Measurements from ENCODE around the gene CST7. TPM values are rescaled to one million over a fixed set of nuclear protein-coding genes. Genes with fewer than 3 reads are reported as not detected.

CST7 gene
- total and polyA plus RNA-seq, 2 of the 13 experiments (the other 11 are each of a cell fraction or from before 2014, with no cell fraction given): not detected

DNA sequence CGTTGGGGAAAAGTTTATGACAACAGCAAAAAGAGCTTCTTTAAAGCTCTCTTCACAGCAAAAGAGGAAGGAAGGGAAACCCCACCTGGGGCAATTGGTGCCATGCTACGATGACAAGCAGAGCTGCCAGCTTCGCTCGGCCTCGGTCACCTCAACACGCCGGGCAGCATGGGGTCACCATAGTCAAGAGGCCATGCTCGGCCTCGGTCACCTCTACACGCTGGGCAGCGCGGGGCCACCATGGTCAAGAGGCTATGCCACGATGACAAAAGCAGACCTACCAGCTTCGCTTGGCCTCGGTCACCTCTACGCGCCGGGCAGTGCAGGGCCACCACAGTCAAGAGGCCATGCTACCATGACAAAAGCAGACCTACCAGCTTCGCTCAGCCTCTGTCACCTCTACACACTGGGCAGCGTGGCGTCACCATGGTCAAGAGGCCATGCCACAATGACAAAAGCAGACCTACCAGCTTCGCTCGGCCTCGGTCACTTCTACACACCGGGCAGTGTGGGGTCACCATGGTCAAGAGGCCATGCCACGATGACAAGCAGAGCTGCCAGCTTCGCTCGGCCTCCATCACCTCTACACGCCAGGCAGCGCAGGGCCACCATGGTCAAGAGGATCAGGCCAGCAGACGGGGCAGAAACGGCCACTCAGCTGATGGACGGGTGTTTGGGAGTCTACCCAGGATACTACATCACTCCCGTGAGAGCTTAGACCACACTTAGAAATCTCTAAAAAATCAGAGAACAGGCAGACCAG is 31.4 kb downstream of the CST7 start:
- Histone ChIP-seq H3K9me3 (ENCODE audit: low read length) (0 out of 2 replicates have a peak, but pooled peaks cover 7% of the 10 kb centered on the region), H3K27ac (ENCODE audit: extremely low read length, insufficient read depth, low read length) (no peak overlapping the region), H3K79me2 (ENCODE audit: insufficient read depth, low read length) (peaks cover 10% of the 10 kb centered on the region), H2AFZ (ENCODE audit: low read length) (no peak overlapping the region), H3K4me2 (ENCODE audit: low read depth, low read length) (no peak overlapping the region), H3K9ac (ENCODE audit: insufficient read depth, low read depth, low read length) (no peak overlapping the region), H3K36me3 (replicated peaks in 1 of 2; ENCODE audit: control insufficient read depth in 1 of 2, insufficient read depth in 2 of 2, low read length in 2 of 2) (peaks cover 29 to 77% of the 10 kb centered on the region in 2 experiments; a peak in 4 of 5 replicates), H4K20me1 (ENCODE audit: insufficient read depth, low read length) (no peaks in the 10 kb centered on the region), H3K4me1 (ENCODE audit: insufficient read depth, low read length) (peaks cover 21% of the 10 kb centered on the region), H3K4me3 (replicated peaks in 1 of 3; ENCODE audit: insufficient read depth in 1 of 3, low read depth in 2 of 3, low read length in 3 of 3) (no peak overlapping the region), H3K27me3 (ENCODE audit: control insufficient read depth in 1 of 2, insufficient read depth in 2 of 2, low read length in 2 of 2) (no peaks in the 10 kb centered on the region)
- no peak for DNase-seq (ENCODE audit: low spot score)
- no peak; the same call in 2 of the 3 replicates for ATAC-seq
- no TSS peak for BruUV-seq (replicated peaks)
- TF ChIP-seq ZNF235 (CRISPR knock-in tag; IDR thresholded peaks at IDR 0.05; ENCODE audit: borderline replicate concordance) (0 out of 2 replicates have a peak, but pooled peaks have one; percentile 38), ZNF275 (CRISPR knock-in tag; IDR thresholded peaks at IDR 0.05; ENCODE audit: borderline replicate concordance) (no peak), EED (CRISPR knock-in tag; IDR thresholded peaks at IDR 0.05) (peak; percentile 21; the same call in 1 of the 2 replicates), SIN3A (IDR thresholded peaks at IDR 0.05; ENCODE audit: borderline replicate concordance, low read depth, low read length) (no peak), ZNF274 (CRISPR knock-in tag; IDR thresholded peaks at IDR 0.05) (no peak), ZNF296 (CRISPR knock-in tag; conservative IDR thresholded peaks at IDR 0.05) (no peak), AGO2 (optimal IDR thresholded peaks at IDR 0.05; ENCODE audit: low read depth, low read length) (peak; percentile 24), PTBP1 (IDR thresholded peaks at IDR 0.05; ENCODE audit: low read depth, low read length, poor library complexity, severe bottlenecking) (no peak), YEATS4 (CRISPR knock-in tag; IDR thresholded peaks at IDR 0.05; ENCODE audit: borderline replicate concordance) (no peak)
- TF ChIP-seq, protein P1, sequence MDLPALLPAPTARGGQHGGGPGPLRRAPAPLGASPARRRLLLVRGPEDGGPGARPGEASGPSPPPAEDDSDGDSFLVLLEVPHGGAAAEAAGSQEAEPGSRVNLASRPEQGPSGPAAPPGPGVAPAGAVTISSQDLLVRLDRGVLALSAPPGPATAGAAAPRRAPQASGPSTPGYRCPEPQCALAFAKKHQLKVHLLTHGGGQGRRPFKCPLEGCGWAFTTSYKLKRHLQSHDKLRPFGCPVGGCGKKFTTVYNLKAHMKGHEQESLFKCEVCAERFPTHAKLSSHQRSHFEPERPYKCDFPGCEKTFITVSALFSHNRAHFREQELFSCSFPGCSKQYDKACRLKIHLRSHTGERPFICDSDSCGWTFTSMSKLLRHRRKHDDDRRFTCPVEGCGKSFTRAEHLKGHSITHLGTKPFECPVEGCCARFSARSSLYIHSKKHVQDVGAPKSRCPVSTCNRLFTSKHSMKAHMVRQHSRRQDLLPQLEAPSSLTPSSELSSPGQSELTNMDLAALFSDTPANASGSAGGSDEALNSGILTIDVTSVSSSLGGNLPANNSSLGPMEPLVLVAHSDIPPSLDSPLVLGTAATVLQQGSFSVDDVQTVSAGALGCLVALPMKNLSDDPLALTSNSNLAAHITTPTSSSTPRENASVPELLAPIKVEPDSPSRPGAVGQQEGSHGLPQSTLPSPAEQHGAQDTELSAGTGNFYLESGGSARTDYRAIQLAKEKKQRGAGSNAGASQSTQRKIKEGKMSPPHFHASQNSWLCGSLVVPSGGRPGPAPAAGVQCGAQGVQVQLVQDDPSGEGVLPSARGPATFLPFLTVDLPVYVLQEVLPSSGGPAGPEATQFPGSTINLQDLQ (CRISPR knock-in tag; IDR thresholded peaks at IDR 0.05): 0 out of 2 replicates have a peak, but pooled peaks have one; percentile 32
- in situ Hi-C loops (cut with HindIII; ENCODE audit: extremely low pct_ligation_motif_present, low pct_unique_long_range_greater_than_20kb): no loop called here
- CTCF ChIA-PET (ENCODE audit: low intra/inter-chr PET ratio, low total read pairs): no interaction called here
- WGBS (ENCODE audit: low lambda C conversion rate): 96% methylated on average over 34 of the region's 34 CpGs
- intact Hi-C loops (cut with micrococcal nuclease; ENCODE audit: unreplicated experiment): no loop called here
- FAIRE-seq: no peak
- POLR2A ChIA-PET: no interaction called here

All from HepG2 (cell line).